ENCODE measurements around the gene AGA.

AGA gene

GRCh38 chr4:177385576-177386277 lies 56.5 kb downstream of the AGA start:
- DNase-seq = no peak

GRCh38 chr4:177384856-177385397 lies 57.3 kb downstream of the AGA start:
- DNase-seq = no peak

GRCh38 chr4:177381762-177382310 lies 60.4 kb downstream of the AGA start:
- no peak for DNase-seq
